IPS-18c (cell line): ENCODE measurements around the gene MED1.
"Not testable (repeated sequence)": the region's sequence is repeated elsewhere in the genome, so short reads cannot be mapped to it uniquely, and the experiment has no call there.

ENCODE experiments used
- H3K4me3 ChIP-seq: 2 replicates; pipeline ENCODE4 v1.7.0; 2013; ENCODE audit warnings: low read depth, mild to moderate bottlenecking, low read length, moderate library complexity; ENCODE audit not compliant: insufficient read depth
- H3K9me3 ChIP-seq: one replicate; pipeline ENCODE4 v1.6.1; 2013; ENCODE audit warnings: mild to moderate bottlenecking, low read length, moderate library complexity; ENCODE audit not compliant: control insufficient read depth, insufficient read depth

The MED1 gene, protein sequence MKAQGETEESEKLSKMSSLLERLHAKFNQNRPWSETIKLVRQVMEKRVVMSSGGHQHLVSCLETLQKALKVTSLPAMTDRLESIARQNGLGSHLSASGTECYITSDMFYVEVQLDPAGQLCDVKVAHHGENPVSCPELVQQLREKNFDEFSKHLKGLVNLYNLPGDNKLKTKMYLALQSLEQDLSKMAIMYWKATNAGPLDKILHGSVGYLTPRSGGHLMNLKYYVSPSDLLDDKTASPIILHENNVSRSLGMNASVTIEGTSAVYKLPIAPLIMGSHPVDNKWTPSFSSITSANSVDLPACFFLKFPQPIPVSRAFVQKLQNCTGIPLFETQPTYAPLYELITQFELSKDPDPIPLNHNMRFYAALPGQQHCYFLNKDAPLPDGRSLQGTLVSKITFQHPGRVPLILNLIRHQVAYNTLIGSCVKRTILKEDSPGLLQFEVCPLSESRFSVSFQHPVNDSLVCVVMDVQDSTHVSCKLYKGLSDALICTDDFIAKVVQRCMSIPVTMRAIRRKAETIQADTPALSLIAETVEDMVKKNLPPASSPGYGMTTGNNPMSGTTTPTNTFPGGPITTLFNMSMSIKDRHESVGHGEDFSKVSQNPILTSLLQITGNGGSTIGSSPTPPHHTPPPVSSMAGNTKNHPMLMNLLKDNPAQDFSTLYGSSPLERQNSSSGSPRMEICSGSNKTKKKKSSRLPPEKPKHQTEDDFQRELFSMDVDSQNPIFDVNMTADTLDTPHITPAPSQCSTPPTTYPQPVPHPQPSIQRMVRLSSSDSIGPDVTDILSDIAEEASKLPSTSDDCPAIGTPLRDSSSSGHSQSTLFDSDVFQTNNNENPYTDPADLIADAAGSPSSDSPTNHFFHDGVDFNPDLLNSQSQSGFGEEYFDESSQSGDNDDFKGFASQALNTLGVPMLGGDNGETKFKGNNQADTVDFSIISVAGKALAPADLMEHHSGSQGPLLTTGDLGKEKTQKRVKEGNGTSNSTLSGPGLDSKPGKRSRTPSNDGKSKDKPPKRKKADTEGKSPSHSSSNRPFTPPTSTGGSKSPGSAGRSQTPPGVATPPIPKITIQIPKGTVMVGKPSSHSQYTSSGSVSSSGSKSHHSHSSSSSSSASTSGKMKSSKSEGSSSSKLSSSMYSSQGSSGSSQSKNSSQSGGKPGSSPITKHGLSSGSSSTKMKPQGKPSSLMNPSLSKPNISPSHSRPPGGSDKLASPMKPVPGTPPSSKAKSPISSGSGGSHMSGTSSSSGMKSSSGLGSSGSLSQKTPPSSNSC (N-terminal part only)

GRCh38 chr17:39450847-39451581 lies at the start of gene MED1:
Gene MED1 (minus strand): TSS chr17:39451263. CDS start chr17:39451062, 201 bp downstream.
- Histone ChIP-seq H3K9me3 (no peaks in the 10 kb centered on the region), H3K4me3 (peak within 1 kb of the TSS; percentile 79)

- H3K9me3 ChIP-seq, H3K4me3 ChIP-seq: not testable (repeated sequence)
These were observed 45.9 kb upstream of the MED1 start for GRCh38 chr17:39496921-39497320.

DNA sequence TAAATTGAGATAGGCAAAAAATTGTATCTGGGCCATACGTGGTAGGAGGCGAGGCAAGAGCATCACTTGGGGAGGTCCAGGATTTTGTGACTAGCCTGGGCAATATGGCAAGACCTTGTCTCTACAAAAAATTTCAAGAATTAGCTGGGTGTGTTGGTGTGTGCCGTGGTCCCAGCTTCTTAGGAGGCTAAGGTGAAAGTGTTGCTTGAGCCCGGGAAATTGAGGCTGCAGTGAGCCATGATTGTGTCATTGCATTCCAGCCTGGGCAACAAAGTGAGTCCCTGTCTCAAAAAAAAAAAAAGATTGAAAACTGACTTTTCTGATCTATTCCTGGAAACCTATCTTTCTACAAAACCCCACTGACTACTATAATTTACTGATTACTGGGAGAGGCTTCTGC lies 36.9 kb upstream of the MED1 start:
- Histone ChIP-seq H3K9me3 (no peaks in the 10 kb centered on the region), H3K4me3 (no peak overlapping the region)

- H3K4me3 ChIP-seq, H3K9me3 ChIP-seq: not testable (repeated sequence)
These were observed 36.4 kb upstream of the MED1 start for GRCh38 chr17:39487490-39487889.

DNA sequence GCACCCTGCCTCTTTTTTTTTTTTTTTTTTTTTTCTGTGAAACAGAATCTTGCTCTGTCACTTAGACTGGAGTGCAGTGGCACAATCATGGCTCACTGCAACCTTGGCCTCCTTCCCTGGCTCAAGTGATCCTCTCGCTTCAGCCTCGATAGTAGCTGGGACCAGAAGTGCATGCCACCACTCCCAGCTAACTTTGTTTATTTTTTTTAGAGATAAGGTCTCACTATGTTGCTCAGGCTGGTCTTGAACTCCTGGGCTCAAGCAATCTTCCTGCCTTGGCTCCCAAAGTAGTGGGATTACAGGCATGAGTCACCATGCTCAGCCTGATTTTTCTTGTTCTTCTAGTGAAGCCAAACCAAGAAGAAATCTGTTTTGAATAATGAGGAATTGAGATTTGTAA lies 35.2 kb upstream of the MED1 start:
- Histone ChIP-seq H3K9me3 (no peaks in the 10 kb centered on the region), H3K4me3 (no peak overlapping the region)

- no peaks in the 10 kb centered on the region for H3K9me3 ChIP-seq
- H3K4me3 ChIP-seq: no peak overlapping the region
These were observed 34.5 kb upstream of the MED1 start for GRCh38 chr17:39485555-39485954.

- no peaks in the 10 kb centered on the region for H3K9me3 ChIP-seq
These were observed 33.1 kb upstream of the MED1 start for GRCh38 chr17:39484178-39484577.

DNA sequence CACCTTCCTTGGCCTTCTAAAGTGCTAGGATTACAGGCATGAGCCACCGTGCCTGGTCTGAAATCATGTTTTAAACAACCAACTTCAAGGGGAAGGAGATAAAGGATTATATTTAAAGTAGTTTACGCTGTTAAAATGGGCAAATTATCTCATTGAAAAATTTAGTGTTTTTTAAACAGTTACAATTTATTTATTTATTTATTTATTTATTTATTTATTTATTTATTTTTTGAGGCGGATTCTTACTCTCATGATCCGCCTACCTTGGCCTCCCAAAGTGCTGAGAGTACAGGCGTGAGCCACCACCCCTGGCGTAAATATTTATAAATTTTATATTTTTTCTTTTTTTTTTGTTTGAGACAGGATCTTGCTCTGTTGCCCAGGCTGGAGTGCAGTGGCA lies 32.4 kb upstream of the MED1 start:
- Histone ChIP-seq H3K4me3 (no peak overlapping the region), H3K9me3 (no peaks in the 10 kb centered on the region)

More at GRCh38 chr17:39484178-39484577, 33.1 kb upstream of the MED1 start:
- H3K4me3 ChIP-seq: no peak overlapping the region

DNA sequence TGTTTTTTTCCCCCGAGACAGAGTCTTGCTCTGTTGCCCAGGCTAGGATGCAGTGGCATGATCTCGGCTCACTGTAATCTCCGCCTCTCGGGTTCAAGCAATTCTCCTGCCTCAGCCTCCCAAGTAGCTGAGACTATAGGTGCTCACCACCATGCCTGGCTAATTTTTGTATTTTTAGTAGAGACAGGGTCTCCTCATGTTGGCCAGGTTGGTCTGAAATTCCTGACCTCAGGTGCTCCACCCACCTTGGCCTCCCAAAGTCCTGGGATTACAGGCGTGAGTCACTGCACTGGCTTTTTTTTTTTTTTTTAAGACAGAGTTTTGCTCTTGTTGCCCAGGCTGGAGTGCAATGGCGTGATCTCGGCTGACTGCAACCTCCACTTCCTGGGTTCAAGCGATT lies 28.6 kb upstream of the MED1 start:
- H3K4me3 ChIP-seq, H3K9me3 ChIP-seq: not testable (repeated sequence)

DNA sequence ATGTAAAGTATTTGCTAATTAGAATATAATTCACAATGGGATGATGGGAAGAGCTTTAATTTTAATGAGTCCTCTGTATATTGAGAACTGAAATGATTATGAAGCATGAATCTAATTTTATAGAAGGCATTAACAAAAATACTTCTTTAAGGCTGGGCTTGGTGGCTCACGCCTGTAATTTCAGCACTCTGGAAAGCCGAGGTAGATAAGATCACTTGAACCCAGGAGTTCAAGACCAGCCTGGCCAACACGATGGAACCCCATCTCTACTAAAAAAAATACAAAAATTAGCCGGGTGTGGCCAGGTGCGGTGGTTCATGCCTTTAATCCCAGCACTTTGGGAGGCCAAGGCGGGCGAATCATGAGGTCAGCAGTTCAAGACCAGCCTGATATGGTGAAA lies 22.2 kb upstream of the MED1 start:
- Histone ChIP-seq H3K9me3 (peaks cover 2% of the 10 kb centered on the region), H3K4me3 (no peak overlapping the region)

DNA sequence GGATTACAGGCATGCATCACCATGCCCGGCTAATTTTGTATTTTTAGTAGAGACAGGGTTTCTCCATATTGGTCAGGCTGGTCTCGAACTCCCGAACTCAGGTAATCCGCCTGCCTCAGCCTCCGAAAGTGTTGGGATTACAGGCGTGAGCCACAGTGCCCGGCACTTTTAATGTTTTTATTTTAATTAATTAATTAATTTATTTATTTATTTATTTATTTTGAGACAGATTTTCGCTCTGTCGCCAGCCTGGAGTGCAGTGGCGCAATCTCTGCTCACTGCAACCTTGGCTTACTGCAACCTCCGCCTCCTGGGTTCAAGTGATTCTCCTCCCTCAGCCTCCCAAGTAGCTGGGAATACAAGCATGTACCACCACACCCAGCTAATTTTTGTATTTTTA lies 17.5 kb upstream of the MED1 start:
- H3K9me3 ChIP-seq, H3K4me3 ChIP-seq: not testable (repeated sequence)

GRCh38 chr17:39464639-39465181 lies 13.6 kb upstream of the MED1 start:
- not testable (repeated sequence) for H3K9me3 ChIP-seq, H3K4me3 ChIP-seq

GRCh38 chr17:39462631-39463375 lies 11.7 kb upstream of the MED1 start:
- Histone ChIP-seq H3K4me3 (peak overlapping the region; percentile 82), H3K9me3 (peaks cover 3% of the 10 kb centered on the region)

GRCh38 chr17:39461926-39462569 lies 11.0 kb upstream of the MED1 start:
- Histone ChIP-seq H3K4me3 (peak overlapping the region; percentile 82), H3K9me3 (peaks cover 3% of the 10 kb centered on the region)

- Histone ChIP-seq H3K9me3 (peaks cover 3% of the 10 kb centered on the region), H3K4me3 (peak within 1 kb of the TSS; percentile 82)
These were observed 10.3 kb upstream of the MED1 start, which contains the start of gene CDK12 for GRCh38 chr17:39461113-39461925. Gene CDK12 (plus strand): TSS chr17:39461486. CDS start chr17:39462072, 586 bp downstream.
